A673 (cell line): ENCODE results near the gene CCDC186. TPM values are rescaled to one million over a fixed set of nuclear protein-coding genes. Genes with fewer than 3 reads are reported as not detected.

ENCODE experiments used
- BruUV-seq: library from RNA; stranded (reverse); fragments of 400-500 nt; replicated peaks from 2 replicates; lab custom pipeline; 2021; lab: Mats Ljungman, UMichigan
- CTCF ChIA-PET: fragments of 300-600 bp; sonication (Branson Sonifier 250); formaldehyde crosslinking; loops from one replicate; lab custom pipeline; 2022; ENCODE audit warnings: antibody characterized with exemption; lab: Charles Lee
- POLR2A ChIA-PET: fragments of 300-600 bp; sonication (Branson Sonifier 250); formaldehyde crosslinking; loops from one replicate; lab custom pipeline; 2022; ENCODE audit warnings: antibody characterized with exemption; ENCODE audit not compliant: low non-redundant PET; lab: Charles Lee
- DNase-seq: peaks from one replicate; pipeline ENCODE4 v3.0.0-alpha.2; 2015; ENCODE audit warnings: low spot score
- H3K27ac ChIP-seq: fragments of 200-600 bp; sonication (generic); 2 replicates; pipeline ENCODE4 v1.5.1; 2016; ENCODE audit warnings: mixed run types, low read depth, mild to moderate bottlenecking, mixed read lengths, antibody characterized with exemption, low read length; ENCODE audit not compliant: poor library complexity, severe bottlenecking
- H3K27me3 ChIP-seq: fragments of 200-600 bp; sonication (generic); replicated peaks from 2 replicates; pipeline ENCODE4 v1.6.1; 2017; ENCODE audit warnings: mixed run types, low read depth, mild to moderate bottlenecking, mixed read lengths, antibody characterized with exemption, low read length; ENCODE audit not compliant: insufficient read depth, poor library complexity
- H3K36me3 ChIP-seq: fragments of 200-600 bp; sonication (generic); 2 replicates; pipeline ENCODE4 v1.6.1; 2016; ENCODE audit warnings: mixed run types, mild to moderate bottlenecking, mixed read lengths, antibody characterized with exemption, low read length; ENCODE audit not compliant: insufficient read depth, poor library complexity, severe bottlenecking
- H3K4me1 ChIP-seq: fragments of 200-600 bp; sonication (generic); 2 replicates; pipeline ENCODE4 v1.6.1; 2017; ENCODE audit warnings: mixed run types, mild to moderate bottlenecking, mixed read lengths, antibody characterized with exemption, low read length; ENCODE audit not compliant: insufficient read depth, poor library complexity, severe bottlenecking
- H3K4me3 ChIP-seq: fragments of 200-600 bp; sonication (generic); 2 replicates; pipeline ENCODE4 v1.5.1; 2016; ENCODE audit warnings: low read depth, mixed run types, mild to moderate bottlenecking, mixed read lengths, low read length; ENCODE audit not compliant: poor library complexity, severe bottlenecking
- H3K9me3 ChIP-seq: fragments of 200-600 bp; sonication (generic); 2 replicates; pipeline ENCODE4 v1.6.1; 2016; ENCODE audit warnings: mixed run types, low read depth, mild to moderate bottlenecking, mixed read lengths, antibody characterized with exemption, low read length; ENCODE audit not compliant: poor library complexity, severe bottlenecking
- CTCF ChIP-seq: fragments of 300-800, 200-600 bp; sonication (generic); conservative IDR thresholded peaks from 2 replicates; pipeline ENCODE4 v1.5.1; 2017; ENCODE audit warnings: low read depth, mild to moderate bottlenecking, antibody characterized with exemption, low read length, moderate library complexity, mixed read lengths
- EZH2 ChIP-seq: fragments of 200-600 bp; sonication (generic); IDR thresholded peaks from 2 replicates; pipeline ENCODE4 v1.6.1; 2017; ENCODE audit warnings: borderline replicate concordance, low read depth, mild to moderate bottlenecking, mixed read lengths, antibody characterized with exemption, low read length; ENCODE audit not compliant: poor library complexity, severe bottlenecking
- intact Hi-C: fragments of 100-400 bp; cut with micrococcal nuclease; formaldehyde crosslinking; loops from one replicate; pipeline ENCODE4 v1.10.0; 2022; ENCODE audit not compliant: unreplicated experiment
- total RNA-seq: library from RNA; stranded (reverse); gene quantifications from 2 replicates; pipeline ENCODE4 v1.2.3, GENCODE V29; 2021

Gene CCDC186
- total RNA-seq, 1 experiment from 2014 or later: 10.9 TPM

- ChIA-PET CTCF (no interaction called here), POLR2A (no interaction called here)
- no peak for TF ChIP-seq CTCF
- TF ChIP-seq EZH2: no peak
- peaks cover 3% of the 10 kb centered on the region for H3K36me3 ChIP-seq
- no TSS peak for BruUV-seq
- H3K9me3 ChIP-seq: peaks cover 11% of the 10 kb centered on the region
- no peaks in the 10 kb centered on the region for H3K4me1 ChIP-seq
- H3K27me3 ChIP-seq: no peaks in the 10 kb centered on the region
- H3K27ac ChIP-seq: no peak overlapping the region
- no peak overlapping the region for H3K4me3 ChIP-seq
- DNase-seq: no peak
- intact Hi-C loops: no loop called here
These were observed 8.0 kb downstream of the CCDC186 start for GRCh38 chr10:114166043-114166442.

DNA sequence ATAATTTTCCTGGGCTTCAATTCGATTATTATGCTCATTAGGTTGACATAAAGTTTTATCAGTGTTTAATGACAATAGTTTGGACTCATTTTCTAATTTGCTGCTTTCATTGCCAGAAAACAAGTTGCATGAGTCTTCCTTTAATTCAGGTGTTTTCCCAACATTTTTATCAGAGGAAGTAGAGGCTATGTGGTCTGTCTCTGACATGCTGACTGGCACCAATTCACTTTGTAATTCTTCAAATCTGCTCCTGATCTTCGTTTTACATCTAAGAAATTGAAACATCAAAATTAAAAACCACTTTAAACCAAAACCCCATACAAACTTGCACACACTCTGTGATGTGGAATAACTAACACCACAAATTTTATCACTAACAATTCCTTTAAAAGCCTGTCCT is 10.9 kb downstream of the CCDC186 start:
- Histone ChIP-seq H3K4me3 (no peak overlapping the region), H3K36me3 (no peaks in the 10 kb centered on the region), H3K4me1 (no peaks in the 10 kb centered on the region), H3K27ac (no peak overlapping the region), H3K9me3 (peaks cover 2% of the 10 kb centered on the region), H3K27me3 (no peaks in the 10 kb centered on the region)
- ChIA-PET CTCF (no interaction called here), POLR2A (interaction anchor here (0.6 to 0.7 kb wide), 2 partner anchors 9 to 1981 kb away, joined by 3 read pairs; no protein-coding TSS in a partner anchor)
- DNase-seq: no peak
- BruUV-seq: no TSS peak
- TF ChIP-seq EZH2: no peak
- no peak for TF ChIP-seq CTCF
- intact Hi-C loops: no loop called here

DNA sequence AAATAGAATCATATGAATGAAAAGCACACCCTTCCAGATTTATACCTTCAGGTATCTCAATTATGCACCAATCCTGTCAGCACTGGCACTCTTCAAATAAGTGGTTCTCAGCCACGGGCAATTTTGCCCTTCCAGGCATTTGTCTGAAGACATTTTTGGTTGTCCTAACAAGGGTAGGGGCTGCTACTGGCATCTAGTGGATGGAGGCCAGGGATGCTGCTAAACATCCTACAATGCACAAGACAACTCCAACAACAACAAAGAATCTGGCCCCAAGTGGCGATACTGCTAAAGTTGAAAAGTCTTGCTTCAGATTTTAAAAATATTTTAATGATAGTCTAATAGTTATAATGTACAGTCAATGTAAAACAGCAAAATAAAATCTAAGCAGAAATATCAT is 16.1 kb downstream of the CCDC186 start:
- no peak overlapping the region for H3K4me3 ChIP-seq
- BruUV-seq: no TSS peak

More for the DNA sequence above, 16.1 kb downstream of the CCDC186 start:
- intact Hi-C loops: no loop called here
- CTCF ChIA-PET: no interaction called here
- no peaks in the 10 kb centered on the region for H3K9me3 ChIP-seq
- TF ChIP-seq EZH2 (no peak), CTCF (0 out of 2 replicates have a peak, but pooled peaks have one; percentile 22)
- POLR2A ChIA-PET: no interaction called here
- H3K36me3 ChIP-seq: no peaks in the 10 kb centered on the region
- H3K27me3 ChIP-seq: no peaks in the 10 kb centered on the region
- no peak overlapping the region for H3K27ac ChIP-seq
- peak; percentile 43 for DNase-seq
- H3K4me1 ChIP-seq: no peaks in the 10 kb centered on the region
